Astrocyte (in vitro differentiated cells and primary cell): Measurements from ENCODE around the gene UBALD2. TPM values are rescaled to one million over a fixed set of nuclear protein-coding genes. Genes with fewer than 3 reads are reported as not detected.

Experiments used
- DNase-seq: peaks from one replicate; pipeline ENCODE4 v3.0.0-alpha.2; 2010; ENCODE audit warnings: low read depth
- FAIRE-seq: peaks from 2 replicates; lab custom pipeline; 2011; peaks lifted over from hg19 to GRCh38; lab: Jason Lieb, UNC
- H2AFZ ChIP-seq: 2 replicates; pipeline ENCODE4 v1.6.0; 2012; ENCODE audit warnings: low read depth, low read length, inconsistent platforms
- H3K27ac ChIP-seq: 2 replicates; pipeline ENCODE4 v1.5.1; 2011; ENCODE audit warnings: low read depth, low read length, inconsistent platforms
- H3K27me3 ChIP-seq: 2 replicates; pipeline ENCODE4 v1.6.0; 2011; ENCODE audit warnings: low read length, inconsistent platforms; ENCODE audit not compliant: insufficient read depth
- H3K36me3 ChIP-seq: 2 replicates; pipeline ENCODE4 v1.5.1; 2011; ENCODE audit warnings: low read length, inconsistent platforms; ENCODE audit not compliant: insufficient read depth
- H3K4me1 ChIP-seq: 2 replicates; pipeline ENCODE4 v1.5.1; 2011; ENCODE audit warnings: low read length, inconsistent platforms; ENCODE audit not compliant: insufficient read depth
- H3K4me2 ChIP-seq: 2 replicates; pipeline ENCODE4 v1.6.0; 2012; ENCODE audit warnings: low read length, inconsistent platforms
- H3K4me3 ChIP-seq: 2 replicates; pipeline ENCODE4 v1.5.1; 2011; ENCODE audit warnings: low read depth, mild to moderate bottlenecking, low read length, inconsistent platforms; ENCODE audit not compliant: insufficient read depth
- H3K79me2 ChIP-seq: 2 replicates; pipeline ENCODE4 v1.6.0; 2012; ENCODE audit warnings: mild to moderate bottlenecking, low read length, inconsistent platforms; ENCODE audit not compliant: insufficient read depth
- H3K9ac ChIP-seq: 2 replicates; pipeline ENCODE4 v1.6.0; 2012; ENCODE audit warnings: mild to moderate bottlenecking, low read length, inconsistent platforms
- H3K9me3 ChIP-seq: 2 replicates; pipeline ENCODE4 v1.5.1; 2012; ENCODE audit warnings: low read depth, mild to moderate bottlenecking, low read length, inconsistent platforms; ENCODE audit not compliant: insufficient read depth
- H4K20me1 ChIP-seq: 2 replicates; pipeline ENCODE4 v1.6.0; 2012; ENCODE audit warnings: low read length, inconsistent platforms; ENCODE audit not compliant: insufficient read depth
- H3K27ac Mint-ChIP-seq: one replicate; pipeline ENCODE4 v1.8.0; 2021; ENCODE audit warnings: mild to moderate bottlenecking, mixed read lengths; ENCODE audit not compliant: unreplicated experiment
- H3K27me3 Mint-ChIP-seq: one replicate; pipeline ENCODE4 v1.8.0; 2021; ENCODE audit warnings: low read depth, mixed read lengths; ENCODE audit not compliant: unreplicated experiment
- H3K36me3 Mint-ChIP-seq: one replicate; pipeline ENCODE4 v1.8.0; 2021; ENCODE audit warnings: low read depth, mixed read lengths; ENCODE audit not compliant: unreplicated experiment
- H3K4me1 Mint-ChIP-seq: one replicate; pipeline ENCODE4 v1.8.0; 2021; ENCODE audit warnings: low read depth, mixed read lengths; ENCODE audit not compliant: unreplicated experiment
- H3K4me3 Mint-ChIP-seq: one replicate; pipeline ENCODE4 v1.8.0; 2021; ENCODE audit warnings: mild to moderate bottlenecking, moderate library complexity, mixed read lengths; ENCODE audit not compliant: unreplicated experiment
- H3K9me3 Mint-ChIP-seq: one replicate; pipeline ENCODE4 v1.8.0; 2021; ENCODE audit warnings: mild to moderate bottlenecking, mixed read lengths; ENCODE audit not compliant: unreplicated experiment
- EZH2 ChIP-seq: IDR thresholded peaks from 2 replicates; pipeline ENCODE4 v1.6.1; 2012; ENCODE audit warnings: mild to moderate bottlenecking, low read length, inconsistent platforms; ENCODE audit not compliant: insufficient read depth
- total RNA-seq: library from RNA; stranded (reverse); gene quantifications from 2 replicates; pipeline ENCODE4 v1.2.1, GENCODE V29; 2021
- TF ChIP-seq, protein P1 (sequence below): IDR thresholded peaks from 2 replicates; pipeline ENCODE4 v1.5.1; 2011; ENCODE audit warnings: low read depth, mild to moderate bottlenecking, inconsistent platforms, low read length, moderate library complexity; ENCODE audit not compliant: insufficient read depth

Gene UBALD2
- total RNA-seq, 1 donor from 2014 or later: 32.8 TPM

DNA sequence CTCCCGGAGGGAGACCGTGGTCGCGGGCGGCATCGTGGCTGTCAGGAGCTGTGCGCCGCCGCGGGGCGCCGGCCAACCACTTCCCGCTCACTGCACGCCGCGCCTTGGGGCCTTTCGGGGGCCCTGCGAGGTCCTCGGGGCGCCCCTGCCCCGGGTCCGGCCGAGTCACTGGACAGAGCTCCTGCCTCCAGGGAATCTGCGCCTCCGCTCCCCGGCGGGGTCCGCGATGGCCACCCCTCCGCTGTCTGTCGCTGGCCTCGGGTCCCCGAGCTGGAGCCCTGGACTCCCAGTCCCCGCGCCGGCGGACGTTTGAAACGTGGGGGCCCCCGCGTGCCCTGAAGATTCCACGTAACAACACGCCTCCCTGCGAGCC, 42.8 kb downstream of the UBALD2 start, which contains the start of gene QRICH2:
QRICH2 (minus strand) TSS at position 311 of the 373 bp plus-strand sequence; CDS start at position 33, 278 bp downstream.
- Histone ChIP-seq H3K36me3 (peaks cover 15% of the 10 kb centered on the region), H4K20me1 (peaks cover 6% of the 10 kb centered on the region), H3K9ac (no peak within 1 kb of the TSS), H3K27me3 (no peaks in the 10 kb centered on the region), H3K79me2 (no peaks in the 10 kb centered on the region), H3K4me2 (no peak within 1 kb of the TSS), H3K4me3 (no peak within 1 kb of the TSS), H3K9me3 (no peaks in the 10 kb centered on the region), H3K27ac (no peak within 1 kb of the TSS), H3K4me1 (no peaks in the 10 kb centered on the region), H2AFZ (no peak within 1 kb of the TSS)
- peaks cover 4% of the 10 kb centered on the region for H3K9me3 Mint-ChIP-seq
- FAIRE-seq (no peak), DNase-seq (no peak)
- no peaks in the 10 kb centered on the region for H3K4me1 Mint-ChIP-seq
- TF ChIP-seq EZH2: no peak
- TF ChIP-seq, protein P1, sequence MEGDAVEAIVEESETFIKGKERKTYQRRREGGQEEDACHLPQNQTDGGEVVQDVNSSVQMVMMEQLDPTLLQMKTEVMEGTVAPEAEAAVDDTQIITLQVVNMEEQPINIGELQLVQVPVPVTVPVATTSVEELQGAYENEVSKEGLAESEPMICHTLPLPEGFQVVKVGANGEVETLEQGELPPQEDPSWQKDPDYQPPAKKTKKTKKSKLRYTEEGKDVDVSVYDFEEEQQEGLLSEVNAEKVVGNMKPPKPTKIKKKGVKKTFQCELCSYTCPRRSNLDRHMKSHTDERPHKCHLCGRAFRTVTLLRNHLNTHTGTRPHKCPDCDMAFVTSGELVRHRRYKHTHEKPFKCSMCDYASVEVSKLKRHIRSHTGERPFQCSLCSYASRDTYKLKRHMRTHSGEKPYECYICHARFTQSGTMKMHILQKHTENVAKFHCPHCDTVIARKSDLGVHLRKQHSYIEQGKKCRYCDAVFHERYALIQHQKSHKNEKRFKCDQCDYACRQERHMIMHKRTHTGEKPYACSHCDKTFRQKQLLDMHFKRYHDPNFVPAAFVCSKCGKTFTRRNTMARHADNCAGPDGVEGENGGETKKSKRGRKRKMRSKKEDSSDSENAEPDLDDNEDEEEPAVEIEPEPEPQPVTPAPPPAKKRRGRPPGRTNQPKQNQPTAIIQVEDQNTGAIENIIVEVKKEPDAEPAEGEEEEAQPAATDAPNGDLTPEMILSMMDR: no peak
- H3K27me3 Mint-ChIP-seq: no peaks in the 10 kb centered on the region
- H3K4me3 Mint-ChIP-seq: no peak within 1 kb of the TSS
- H3K27ac Mint-ChIP-seq: no peak within 1 kb of the TSS
- peaks cover 15% of the 10 kb centered on the region for H3K36me3 Mint-ChIP-seq

DNA sequence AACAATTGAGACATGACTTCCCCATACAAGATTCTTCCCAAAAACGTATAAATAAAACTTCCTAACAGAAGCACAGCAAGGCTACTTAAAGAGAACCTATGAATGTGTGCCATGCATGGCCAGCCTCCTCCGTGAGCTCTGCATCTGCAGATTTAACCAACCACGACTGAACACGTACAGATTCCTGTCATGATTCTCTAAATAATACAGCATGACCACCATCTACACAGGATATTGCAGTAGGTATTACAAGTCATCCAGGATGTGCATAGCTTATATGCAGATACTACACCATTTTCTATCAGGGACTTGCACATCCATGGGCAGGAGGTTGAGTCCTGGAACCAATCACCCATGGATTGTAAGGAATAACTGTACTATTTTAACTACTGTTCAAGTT, 44.3 kb downstream of the UBALD2 start:
- no peak for TF ChIP-seq EZH2
- TF ChIP-seq, protein P1: no peak
- Mint-ChIP-seq H3K27ac (no peak overlapping the region), H3K36me3 (peaks cover 15% of the 10 kb centered on the region), H3K4me1 (no peaks in the 10 kb centered on the region), H3K4me3 (no peak overlapping the region), H3K9me3 (peaks cover 4% of the 10 kb centered on the region), H3K27me3 (no peaks in the 10 kb centered on the region)
- H3K4me2 ChIP-seq: no peak overlapping the region
- no peak overlapping the region for H3K9ac ChIP-seq
- no peaks in the 10 kb centered on the region for H3K27me3 ChIP-seq
- H3K36me3 ChIP-seq: peaks cover 25% of the 10 kb centered on the region
- H3K9me3 ChIP-seq: no peaks in the 10 kb centered on the region
- no peak for FAIRE-seq
- no peak overlapping the region for H3K27ac ChIP-seq
- no peak overlapping the region for H3K4me3 ChIP-seq
- DNase-seq: no peak
- H2AFZ ChIP-seq: no peak overlapping the region
- H3K4me1 ChIP-seq: no peaks in the 10 kb centered on the region
- peaks cover 7% of the 10 kb centered on the region for H4K20me1 ChIP-seq
- H3K79me2 ChIP-seq: no peaks in the 10 kb centered on the region

DNA sequence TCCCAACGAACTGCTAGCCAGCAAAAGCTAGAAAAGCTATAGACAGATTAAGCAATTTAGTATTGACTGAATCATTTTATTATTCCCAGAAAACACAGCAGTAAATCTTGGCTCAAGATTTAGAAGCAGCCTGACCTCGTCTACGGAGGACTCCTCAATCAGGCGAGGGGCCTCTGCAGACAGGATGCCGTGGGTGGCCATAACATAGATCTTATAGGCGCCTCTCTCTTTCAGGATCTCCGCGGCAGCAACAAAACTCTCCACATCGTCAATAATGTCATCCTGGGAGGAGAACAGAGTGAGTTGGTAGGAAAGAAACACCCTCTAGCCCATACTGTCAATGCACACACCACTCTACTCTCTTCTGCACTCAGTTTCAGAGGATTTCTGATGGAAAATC, 47.6 kb downstream of the UBALD2 start:
- DNase-seq (no peak), FAIRE-seq (no peak)
- H3K4me3 ChIP-seq: no peak overlapping the region
- no peak overlapping the region for H2AFZ ChIP-seq
- H3K4me2 ChIP-seq: no peak overlapping the region
- no peaks in the 10 kb centered on the region for H3K4me1 ChIP-seq
- Mint-ChIP-seq H3K4me3 (no peak overlapping the region), H3K9me3 (peaks cover 3% of the 10 kb centered on the region), H3K27me3 (no peaks in the 10 kb centered on the region), H3K4me1 (peaks cover 4% of the 10 kb centered on the region), H3K27ac (no peak overlapping the region), H3K36me3 (peaks cover 12% of the 10 kb centered on the region)
- no peaks in the 10 kb centered on the region for H3K27me3 ChIP-seq
- H4K20me1 ChIP-seq: peaks cover 16% of the 10 kb centered on the region
- H3K79me2 ChIP-seq: no peaks in the 10 kb centered on the region
- H3K36me3 ChIP-seq: peaks cover 34% of the 10 kb centered on the region
- no peak overlapping the region for H3K27ac ChIP-seq
- no peaks in the 10 kb centered on the region for H3K9me3 ChIP-seq
- TF ChIP-seq, protein P1: no peak
- TF ChIP-seq EZH2: no peak
- H3K9ac ChIP-seq: no peak overlapping the region
